ENCODE data around the gene DHRS13. TPM values are rescaled to one million over a fixed set of nuclear protein-coding genes. Genes with fewer than 3 reads are reported as not detected.
"Not testable (repeated sequence)": the region's sequence is repeated elsewhere in the genome, so short reads cannot be mapped to it uniquely, and the experiment has no call there.

The DHRS13 gene
- total RNA-seq, 3 donors from 2014 or later = 20.7 to 24.5 (median 21.8) TPM

DNA sequence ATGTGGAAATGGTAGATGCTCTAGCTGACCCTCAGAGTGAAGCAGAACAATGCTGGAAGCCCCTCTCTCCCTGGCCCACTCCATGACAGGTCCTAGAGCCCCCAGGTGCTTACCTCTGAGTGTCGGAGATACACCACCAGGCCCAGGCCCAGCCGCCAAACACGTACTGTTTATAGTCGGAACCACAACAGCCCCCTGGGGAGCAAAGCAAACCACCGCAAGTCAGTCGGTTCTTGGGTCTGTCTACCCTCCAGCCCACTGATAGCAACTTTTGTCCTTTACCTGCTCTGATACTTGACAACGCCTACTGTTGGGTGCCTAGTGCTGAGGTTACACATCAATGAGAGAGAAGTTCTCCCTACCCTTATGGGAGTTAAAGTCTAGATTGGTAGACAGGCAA, 14.0 kb downstream of the DHRS13 start:
- ATAC-seq (no peak), DNase-seq (no peak)
- no peak overlapping the region for H3K4me3 Mint-ChIP-seq
- H3K27me3 Mint-ChIP-seq (ENCODE audit: low read depth) = no peaks in the 10 kb centered on the region
- peaks cover 14% of the 10 kb centered on the region for H3K36me3 Mint-ChIP-seq (ENCODE audit: insufficient read depth)
- no peaks in the 10 kb centered on the region for H3K9me3 Mint-ChIP-seq
- H3K4me1 Mint-ChIP-seq (ENCODE audit: low read depth) = peaks cover 46% of the 10 kb centered on the region

- Mint-ChIP-seq H3K4me3 (no peak overlapping the region), H3K4me1 (ENCODE audit: low read depth) (peaks cover 38% of the 10 kb centered on the region), H3K27me3 (ENCODE audit: low read depth) (no peaks in the 10 kb centered on the region), H3K36me3 (ENCODE audit: insufficient read depth) (peaks cover 19% of the 10 kb centered on the region), H3K9me3 (no peaks in the 10 kb centered on the region)
- DNase-seq = no peak
- no peak for ATAC-seq
Measured at GRCh38 chr17:28887871-28888471, 14.9 kb downstream of the DHRS13 start.

DNA sequence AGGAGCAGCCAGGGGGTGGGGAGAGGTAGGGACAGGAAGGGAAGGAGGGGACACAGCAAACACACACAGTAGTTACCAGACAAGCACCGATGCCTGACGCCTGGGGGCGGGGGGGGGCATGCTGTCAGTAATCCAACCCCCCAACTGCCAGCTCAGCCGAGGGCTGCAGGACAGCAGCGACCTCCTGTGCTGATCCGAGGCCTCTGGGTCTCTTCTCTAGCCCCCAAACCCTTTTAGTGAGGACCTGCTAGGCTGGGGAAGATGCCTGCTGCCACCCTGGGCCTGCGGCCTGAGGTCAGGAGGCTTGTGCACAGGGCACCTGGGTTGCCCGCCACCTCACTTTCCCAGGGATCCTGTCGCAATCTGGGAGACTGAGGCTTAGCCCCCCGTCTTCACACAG, 16.9 kb downstream of the DHRS13 start:
- Mint-ChIP-seq H3K36me3 (ENCODE audit: insufficient read depth) (peaks cover 25% of the 10 kb centered on the region), H3K9me3 (no peaks in the 10 kb centered on the region), H3K27me3 (ENCODE audit: low read depth) (no peaks in the 10 kb centered on the region), H3K4me1 (ENCODE audit: low read depth) (peaks cover 21% of the 10 kb centered on the region), H3K4me3 (no peak overlapping the region)
- ATAC-seq (no peak), DNase-seq (no peak)

- Mint-ChIP-seq H3K36me3 (ENCODE audit: insufficient read depth) (peaks cover 24% of the 10 kb centered on the region), H3K27me3 (ENCODE audit: low read depth) (no peaks in the 10 kb centered on the region), H3K4me1 (ENCODE audit: low read depth) (peaks cover 17% of the 10 kb centered on the region), H3K4me3 (no peak overlapping the region), H3K9me3 (no peaks in the 10 kb centered on the region)
- ATAC-seq = no peak
- no peak for DNase-seq
Measured at GRCh38 chr17:28885363-28885762, 17.5 kb downstream of the DHRS13 start.

- ATAC-seq = no peak
- no peak for DNase-seq
- Mint-ChIP-seq H3K4me1 (ENCODE audit: low read depth) (peaks cover 11% of the 10 kb centered on the region), H3K4me3 (no peak overlapping the region), H3K27me3 (ENCODE audit: low read depth) (no peaks in the 10 kb centered on the region), H3K36me3 (ENCODE audit: insufficient read depth) (peaks cover 30% of the 10 kb centered on the region), H3K9me3 (no peaks in the 10 kb centered on the region)
Measured at GRCh38 chr17:28883967-28884702, 18.7 kb downstream of the DHRS13 start.

DNA sequence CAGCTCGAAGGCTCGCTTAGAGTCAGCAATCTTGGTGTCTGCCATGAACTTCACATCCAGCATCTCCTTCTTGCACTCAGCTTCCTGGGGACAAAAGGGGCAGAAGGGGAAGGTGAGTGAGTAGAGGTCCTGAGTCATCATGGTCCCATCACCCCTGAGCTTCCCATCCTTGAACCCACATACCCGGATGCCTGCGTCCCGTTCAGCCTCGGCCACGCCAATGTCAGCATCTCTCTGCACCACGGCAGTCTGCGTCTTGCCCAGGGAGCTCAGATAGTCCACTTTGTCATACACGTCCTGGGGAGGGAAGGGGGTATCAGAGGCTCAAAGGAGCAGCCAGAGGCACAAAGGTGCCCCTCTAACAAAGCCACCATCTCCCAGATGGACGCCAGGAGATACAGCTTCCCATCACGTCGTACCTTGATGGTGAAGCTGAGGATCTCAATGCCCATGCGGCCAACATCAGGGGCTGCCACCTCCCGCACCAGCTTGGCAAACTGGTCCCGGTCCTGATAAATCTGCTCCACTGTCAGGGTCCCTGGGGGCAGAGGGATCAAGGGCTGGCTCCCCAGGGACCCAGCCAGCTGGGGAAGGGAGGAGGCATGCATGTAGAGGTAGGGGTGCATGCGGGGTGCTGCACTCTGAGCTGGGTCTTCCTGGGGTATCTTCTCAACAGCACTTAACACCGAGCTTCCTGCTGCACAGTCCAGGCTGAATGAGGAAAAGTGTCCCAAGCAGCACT, 20.6 kb downstream of the DHRS13 start:
- Mint-ChIP-seq H3K27me3 (ENCODE audit: low read depth) (no peaks in the 10 kb centered on the region), H3K4me1 (ENCODE audit: low read depth) (peaks cover 13% of the 10 kb centered on the region), H3K36me3 (ENCODE audit: insufficient read depth) (peaks cover 38% of the 10 kb centered on the region), H3K4me3 (no peak overlapping the region), H3K9me3 (no peaks in the 10 kb centered on the region)
- ATAC-seq (no peak), DNase-seq (no peak)

- Mint-ChIP-seq H3K9me3 (no peaks in the 10 kb centered on the region), H3K4me1 (ENCODE audit: low read depth) (peaks cover 13% of the 10 kb centered on the region), H3K36me3 (ENCODE audit: insufficient read depth) (peaks cover 38% of the 10 kb centered on the region), H3K4me3 (no peak overlapping the region), H3K27me3 (ENCODE audit: low read depth) (no peaks in the 10 kb centered on the region)
- DNase-seq = no peak
- ATAC-seq = no peak
Measured at GRCh38 chr17:28881533-28882056, 21.3 kb downstream of the DHRS13 start.

GRCh38 chr17:28880572-28880945, 22.3 kb downstream of the DHRS13 start:
- no peak for ATAC-seq
- Mint-ChIP-seq H3K9me3 (no peaks in the 10 kb centered on the region), H3K4me3 (no peak overlapping the region), H3K4me1 (ENCODE audit: low read depth) (peaks cover 22% of the 10 kb centered on the region), H3K27me3 (ENCODE audit: low read depth) (no peaks in the 10 kb centered on the region), H3K36me3 (ENCODE audit: insufficient read depth) (peaks cover 38% of the 10 kb centered on the region)
- DNase-seq = no peak

GRCh38 chr17:28879886-28880571, 22.9 kb downstream of the DHRS13 start:
- Mint-ChIP-seq H3K4me3 (no peak overlapping the region), H3K9me3 (no peaks in the 10 kb centered on the region), H3K4me1 (ENCODE audit: low read depth) (peaks cover 21% of the 10 kb centered on the region), H3K36me3 (ENCODE audit: insufficient read depth) (peaks cover 37% of the 10 kb centered on the region), H3K27me3 (ENCODE audit: low read depth) (no peaks in the 10 kb centered on the region)
- no peak for DNase-seq
- no peak for ATAC-seq

- no peaks in the 10 kb centered on the region for H3K27me3 Mint-ChIP-seq (ENCODE audit: low read depth)
- no peak for DNase-seq
- ATAC-seq = no peak
- no peak overlapping the region for H3K4me3 Mint-ChIP-seq
- peaks cover 31% of the 10 kb centered on the region for H3K36me3 Mint-ChIP-seq (ENCODE audit: insufficient read depth)
- H3K4me1 Mint-ChIP-seq (ENCODE audit: low read depth) = peaks cover 17% of the 10 kb centered on the region
- no peaks in the 10 kb centered on the region for H3K9me3 Mint-ChIP-seq
Measured at GRCh38 chr17:28878981-28879380, 23.9 kb downstream of the DHRS13 start.

GRCh38 chr17:28878158-28878910, 24.5 kb downstream of the DHRS13 start:
- H3K27me3 Mint-ChIP-seq (ENCODE audit: low read depth) = no peaks in the 10 kb centered on the region

DNA sequence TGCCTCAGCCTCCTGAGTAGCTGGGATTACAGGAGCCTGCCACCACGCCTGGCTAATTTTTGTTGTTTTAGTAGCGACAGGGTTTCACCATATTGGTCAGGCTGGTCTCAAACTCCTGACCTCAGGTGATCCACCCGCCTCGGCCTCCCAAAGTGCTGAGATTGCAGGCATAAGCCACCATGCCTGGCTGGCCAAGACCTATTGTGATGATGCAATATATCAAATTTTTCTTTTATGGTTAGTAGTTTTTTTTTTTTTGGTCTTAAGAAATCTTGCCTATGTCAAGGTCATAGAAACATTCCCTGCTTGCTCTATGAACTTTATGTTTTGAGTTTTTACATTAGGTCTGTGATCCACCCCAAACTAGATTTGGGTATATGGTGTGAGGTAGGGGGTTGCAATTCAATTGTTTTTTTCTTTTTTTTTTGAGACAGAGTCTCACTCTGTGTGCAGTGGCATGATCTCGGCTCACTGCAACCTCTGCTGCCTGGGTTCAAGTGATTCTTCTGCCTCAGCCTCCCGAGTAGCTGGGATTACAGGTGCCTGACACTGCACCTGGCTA, 25.6 kb downstream of the DHRS13 start:
- DNase-seq; H3K27me3 Mint-ChIP-seq (ENCODE audit: low read depth); ATAC-seq; H3K9me3 Mint-ChIP-seq; H3K4me3 Mint-ChIP-seq: not testable (repeated sequence)
- Mint-ChIP-seq H3K36me3 (ENCODE audit: insufficient read depth) (peaks cover 20% of the 10 kb centered on the region), H3K4me1 (ENCODE audit: low read depth) (peaks cover 18% of the 10 kb centered on the region)

More at GRCh38 chr17:28878158-28878910, 24.5 kb downstream of the DHRS13 start:
- DNase-seq (no peak), ATAC-seq (peak; percentile 23 to 52)
- Mint-ChIP-seq H3K4me1 (ENCODE audit: low read depth) (peaks cover 17% of the 10 kb centered on the region), H3K36me3 (ENCODE audit: insufficient read depth) (peaks cover 30% of the 10 kb centered on the region), H3K4me3 (no peak overlapping the region), H3K9me3 (no peaks in the 10 kb centered on the region)

DNA sequence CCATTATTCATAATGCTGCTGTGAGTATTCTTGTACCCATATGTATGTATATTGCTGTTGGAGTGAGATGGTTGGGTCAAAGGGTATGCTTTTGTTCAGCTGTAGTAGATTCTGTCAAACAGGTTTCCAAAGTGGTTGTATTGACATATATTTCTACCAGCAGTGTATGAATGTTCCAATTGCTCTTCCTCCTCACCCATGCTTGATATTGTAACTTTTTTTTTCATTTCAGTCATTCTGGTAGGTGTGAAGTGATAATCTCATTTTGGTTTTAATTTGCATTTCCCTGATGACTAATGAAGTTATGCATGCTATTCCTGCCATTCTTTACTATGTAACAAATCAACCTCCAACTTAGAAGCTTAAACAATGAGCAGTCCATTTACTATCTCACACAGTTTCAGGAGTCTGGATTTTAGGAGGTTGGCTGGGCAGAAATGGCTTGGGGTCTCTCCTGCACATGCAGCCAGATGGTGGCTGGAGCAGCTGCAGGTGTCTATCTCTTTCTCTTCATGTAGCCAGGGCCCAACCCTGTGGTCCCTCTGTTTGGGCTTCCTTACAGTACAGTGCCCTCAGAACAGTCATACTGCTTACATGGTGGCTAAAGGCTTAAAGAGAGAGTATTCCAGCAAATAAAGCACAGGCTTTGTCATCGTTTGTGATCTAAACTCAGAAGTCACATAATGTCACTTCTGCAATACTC, 26.9 kb downstream of the DHRS13 start:
- Mint-ChIP-seq H3K4me3 (no peak overlapping the region), H3K27me3 (ENCODE audit: low read depth) (no peaks in the 10 kb centered on the region), H3K36me3 (ENCODE audit: insufficient read depth) (peaks cover 15% of the 10 kb centered on the region), H3K4me1 (ENCODE audit: low read depth) (peaks cover 28% of the 10 kb centered on the region), H3K9me3 (no peaks in the 10 kb centered on the region)
- DNase-seq (no peak), ATAC-seq (peak; percentile 71 to 79)
